Measurements from ENCODE around the gene PTGES2.

The PTGES2 gene

GRCh38 chr9:128091571-128091970 is 36.0 kb downstream of the PTGES2 start:
- ChIA-PET POLR2A (no interaction called here), CTCF (interaction anchor here (0.8 to 11.7 kb wide), 9 partner anchors 10 to 148 kb away, joined by 3 to 105 read pairs (median 4); partner anchors contain the start of gene NAIF1)
- TF ChIP-seq CTCF (IDR thresholded peaks at IDR 0.05; ENCODE audit: control extremely low read depth, extremely low read depth, low read depth, missing control alignments) = no peak

GRCh38 chr9:128091144-128091543 is 36.4 kb downstream of the PTGES2 start:
- DNase-seq (ENCODE audit: extremely low spot score) = no peak
- POLR2A ChIA-PET = no interaction called here
- TF ChIP-seq CTCF (IDR thresholded peaks at IDR 0.05; ENCODE audit: control extremely low read depth, extremely low read depth, low read depth, missing control alignments) = no peak
- CTCF ChIA-PET = interaction anchor here (0.8 to 11.7 kb wide), 7 partner anchors 9 to 148 kb away, joined by 3 to 105 read pairs (median 4); partner anchors contain the start of gene NAIF1

More at GRCh38 chr9:128091571-128091970, 36.0 kb downstream of the PTGES2 start:
- no peak for DNase-seq (ENCODE audit: extremely low spot score)

GRCh38 chr9:128089299-128089698 is 38.2 kb downstream of the PTGES2 start:
- TF ChIP-seq CTCF (IDR thresholded peaks at IDR 0.05; ENCODE audit: control extremely low read depth, extremely low read depth, low read depth, missing control alignments) = no peak
- ChIA-PET CTCF (interaction anchor here (1.0 to 2.5 kb wide), 4 partner anchors 17 to 35 kb away, joined by 3 to 8 read pairs (median 4); no protein-coding TSS in a partner anchor), POLR2A (interaction anchor here (0.6 kb wide), 1 partner anchor 17 kb away, joined by 4 read pairs; no protein-coding TSS in a partner anchor)
- no peak for DNase-seq (ENCODE audit: extremely low spot score)

- no peak for TF ChIP-seq CTCF (IDR thresholded peaks at IDR 0.05; ENCODE audit: control extremely low read depth, extremely low read depth, low read depth, missing control alignments)
- POLR2A ChIA-PET = no interaction called here
Observed at GRCh38 chr9:128088253-128088945, 39.1 kb downstream of the PTGES2 start.

GRCh38 chr9:128087262-128087661 is 40.3 kb downstream of the PTGES2 start:
- DNase-seq (ENCODE audit: extremely low spot score) = no peak
- no peak for TF ChIP-seq CTCF (IDR thresholded peaks at IDR 0.05; ENCODE audit: control extremely low read depth, extremely low read depth, low read depth, missing control alignments)
- ChIA-PET CTCF (interaction anchor here (0.8 to 2.5 kb wide), 6 partner anchors 9 to 38 kb away, joined by 3 to 8 read pairs (median 4); no protein-coding TSS in a partner anchor), POLR2A (no interaction called here)

More at GRCh38 chr9:128088253-128088945, 39.1 kb downstream of the PTGES2 start:
- DNase-seq (ENCODE audit: extremely low spot score) = no peak
- CTCF ChIA-PET = interaction anchor here (1.0 to 2.5 kb wide), 5 partner anchors 10 to 36 kb away, joined by 3 to 8 read pairs (median 5); no protein-coding TSS in a partner anchor

- no peak for TF ChIP-seq CTCF (IDR thresholded peaks at IDR 0.05; ENCODE audit: control extremely low read depth, extremely low read depth, low read depth, missing control alignments)
- POLR2A ChIA-PET = no interaction called here
- DNase-seq (ENCODE audit: extremely low spot score) = no peak
- CTCF ChIA-PET = interaction anchor here (1.9 kb wide), 2 partner anchors 7 to 11 kb away, joined by 6 to 11 read pairs; no protein-coding TSS in a partner anchor
Observed at GRCh38 chr9:128085943-128086342, 41.6 kb downstream of the PTGES2 start.
